NT2/D1 (cell line): ENCODE measurements around the gene IFT57.

Experiments used
- SUZ12 ChIP-seq: IDR thresholded peaks from 2 replicates; pipeline ENCODE4 v1.6.1; 2011; ENCODE audit not compliant: insufficient read length, insufficient read depth; ENCODE audit errors: extremely low read depth
- ZNF274 ChIP-seq: IDR thresholded peaks from 2 replicates; pipeline ENCODE4 v1.6.1; 2011; ENCODE audit warnings: mild to moderate bottlenecking, low read depth, low read length

GRCh38 chr3:108117241-108117775 lies 104.9 kb downstream of the IFT57 start:
- TF ChIP-seq SUZ12 (no peak), ZNF274 (no peak)
